ENCODE data around the gene TLR10.
"Not testable (repeated sequence)": the region's sequence is repeated elsewhere in the genome, so short reads cannot be mapped to it uniquely, and the experiment has no call there.

DNA sequence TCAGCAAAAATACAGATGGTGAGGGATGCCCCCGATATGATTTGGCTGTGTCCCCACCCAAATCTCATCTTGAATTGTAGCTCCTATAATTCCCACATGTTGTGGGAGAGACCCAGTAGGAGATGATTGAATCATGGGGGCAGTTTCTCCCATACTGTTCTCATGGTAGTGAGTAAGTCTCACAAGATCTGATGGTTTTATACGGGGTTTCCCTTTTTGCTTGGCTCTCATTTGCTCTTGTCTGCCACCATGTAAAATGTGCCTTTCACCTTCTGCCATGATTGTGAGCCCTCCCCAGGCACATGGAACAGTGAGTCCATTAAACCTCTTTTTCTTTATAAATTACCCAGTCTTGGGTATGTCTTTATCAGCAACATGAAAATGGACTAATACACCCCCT is 15.8 kb downstream of the TLR10 start:
- TF ChIP-seq, protein P1, sequence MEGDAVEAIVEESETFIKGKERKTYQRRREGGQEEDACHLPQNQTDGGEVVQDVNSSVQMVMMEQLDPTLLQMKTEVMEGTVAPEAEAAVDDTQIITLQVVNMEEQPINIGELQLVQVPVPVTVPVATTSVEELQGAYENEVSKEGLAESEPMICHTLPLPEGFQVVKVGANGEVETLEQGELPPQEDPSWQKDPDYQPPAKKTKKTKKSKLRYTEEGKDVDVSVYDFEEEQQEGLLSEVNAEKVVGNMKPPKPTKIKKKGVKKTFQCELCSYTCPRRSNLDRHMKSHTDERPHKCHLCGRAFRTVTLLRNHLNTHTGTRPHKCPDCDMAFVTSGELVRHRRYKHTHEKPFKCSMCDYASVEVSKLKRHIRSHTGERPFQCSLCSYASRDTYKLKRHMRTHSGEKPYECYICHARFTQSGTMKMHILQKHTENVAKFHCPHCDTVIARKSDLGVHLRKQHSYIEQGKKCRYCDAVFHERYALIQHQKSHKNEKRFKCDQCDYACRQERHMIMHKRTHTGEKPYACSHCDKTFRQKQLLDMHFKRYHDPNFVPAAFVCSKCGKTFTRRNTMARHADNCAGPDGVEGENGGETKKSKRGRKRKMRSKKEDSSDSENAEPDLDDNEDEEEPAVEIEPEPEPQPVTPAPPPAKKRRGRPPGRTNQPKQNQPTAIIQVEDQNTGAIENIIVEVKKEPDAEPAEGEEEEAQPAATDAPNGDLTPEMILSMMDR (conservative IDR thresholded peaks at IDR 0.05; ENCODE audit: low read depth, low read length), result not testable (repeated sequence)
- TF ChIP-seq EZH2 (IDR thresholded peaks at IDR 0.05; ENCODE audit: borderline replicate concordance, low read depth, low read length, poor library complexity, severe bottlenecking), result not testable (repeated sequence)
